Skeletal muscle satellite cell (primary cell): ENCODE data around the gene C10orf143.

Source experiments
- H3K27me3 ChIP-seq: 2 replicates; pipeline ENCODE4 v1.7.0; 2013; ENCODE audit warnings: low read length; ENCODE audit not compliant: control insufficient read depth, insufficient read depth
- H3K36me3 ChIP-seq: 2 replicates; pipeline ENCODE4 v1.7.0; 2013; ENCODE audit warnings: mild to moderate bottlenecking, control low read depth, low read length; ENCODE audit not compliant: insufficient read depth
- H3K4me1 ChIP-seq: 2 replicates; pipeline ENCODE4 v1.7.0; 2013; ENCODE audit warnings: low read length; ENCODE audit not compliant: control insufficient read depth, insufficient read depth
- H3K4me2 ChIP-seq: 2 replicates; pipeline ENCODE4 v1.7.0; 2013; ENCODE audit warnings: mild to moderate bottlenecking, low read length
- H3K4me3 ChIP-seq: 2 replicates; pipeline ENCODE4 v1.7.0; 2013; ENCODE audit warnings: low read length
- H3K9ac ChIP-seq: 2 replicates; pipeline ENCODE4 v1.7.0; 2013; ENCODE audit warnings: mild to moderate bottlenecking, low read depth, low read length, moderate library complexity
- H3K9me3 ChIP-seq: replicated peaks from 2 replicates; pipeline ENCODE4 v1.7.0; 2013; ENCODE audit warnings: mild to moderate bottlenecking, control low read depth, low read length

C10orf143 gene

DNA sequence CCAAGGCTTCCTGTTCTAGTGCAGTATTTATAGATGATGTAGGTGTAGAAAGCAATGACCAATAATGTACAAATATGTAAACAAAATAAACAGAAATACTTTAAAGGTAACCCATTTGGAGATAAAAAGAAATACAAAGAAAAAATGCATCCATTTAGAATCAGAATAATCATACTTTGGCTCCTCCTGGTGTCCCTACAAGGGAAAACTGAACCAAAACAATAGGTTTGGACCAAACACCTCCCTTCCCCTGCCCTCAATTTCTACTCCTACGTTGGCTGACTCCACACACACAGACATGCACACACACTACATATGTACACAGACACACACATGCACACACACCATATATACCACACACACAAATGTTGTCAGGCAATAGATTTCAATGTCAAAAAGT lies 36.0 kb downstream of the C10orf143 start:
- peaks cover 4% of the 10 kb centered on the region for H3K9me3 ChIP-seq
- H3K4me2 ChIP-seq = no peak overlapping the region
- H3K4me3 ChIP-seq = no peak overlapping the region
- H3K27me3 ChIP-seq = no peaks in the 10 kb centered on the region
- H3K4me1 ChIP-seq = no peaks in the 10 kb centered on the region
- H3K36me3 ChIP-seq = no peaks in the 10 kb centered on the region
- no peak overlapping the region for H3K9ac ChIP-seq

DNA sequence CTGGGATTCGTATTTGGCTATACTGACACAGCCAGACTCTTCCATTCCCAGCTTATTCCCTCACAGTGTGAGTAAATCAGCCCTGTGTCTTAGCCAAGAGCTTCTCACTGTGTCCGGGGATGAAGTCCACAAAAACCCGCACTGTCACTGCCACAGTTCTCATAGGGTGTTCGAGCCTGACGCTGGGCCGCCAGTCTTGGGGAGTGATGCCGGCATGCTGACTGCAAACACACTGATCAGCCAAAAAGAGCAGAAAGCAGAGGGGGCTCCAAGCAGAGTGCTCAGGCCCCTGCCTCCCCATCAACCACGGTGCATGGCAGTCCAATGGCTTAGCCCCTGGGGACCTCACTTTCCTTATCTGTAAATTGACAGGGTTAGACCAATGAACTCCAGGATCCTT lies 36.7 kb downstream of the C10orf143 start:
- H3K4me3 ChIP-seq = no peak overlapping the region
- no peak overlapping the region for H3K9ac ChIP-seq

GRCh38 chr10:130072247-130072646 lies 38.4 kb downstream of the C10orf143 start:
- Histone ChIP-seq H3K4me3 (no peak overlapping the region), H3K9me3 (peaks cover 4% of the 10 kb centered on the region), H3K36me3 (no peaks in the 10 kb centered on the region), H3K4me2 (no peak overlapping the region), H3K27me3 (no peaks in the 10 kb centered on the region), H3K9ac (no peak overlapping the region), H3K4me1 (no peaks in the 10 kb centered on the region)

More for the DNA sequence above, 36.7 kb downstream of the C10orf143 start:
- Histone ChIP-seq H3K36me3 (no peaks in the 10 kb centered on the region), H3K4me2 (no peak overlapping the region), H3K27me3 (no peaks in the 10 kb centered on the region), H3K4me1 (no peaks in the 10 kb centered on the region), H3K9me3 (peaks cover 4% of the 10 kb centered on the region)

GRCh38 chr10:130067893-130068292 lies 42.7 kb downstream of the C10orf143 start:
- H3K4me1 ChIP-seq = no peaks in the 10 kb centered on the region
- no peak overlapping the region for H3K4me2 ChIP-seq
- H3K4me3 ChIP-seq = no peak overlapping the region
- H3K36me3 ChIP-seq = no peaks in the 10 kb centered on the region
- H3K27me3 ChIP-seq = no peaks in the 10 kb centered on the region
- no peak overlapping the region for H3K9ac ChIP-seq
- peaks cover 4% of the 10 kb centered on the region for H3K9me3 ChIP-seq

DNA sequence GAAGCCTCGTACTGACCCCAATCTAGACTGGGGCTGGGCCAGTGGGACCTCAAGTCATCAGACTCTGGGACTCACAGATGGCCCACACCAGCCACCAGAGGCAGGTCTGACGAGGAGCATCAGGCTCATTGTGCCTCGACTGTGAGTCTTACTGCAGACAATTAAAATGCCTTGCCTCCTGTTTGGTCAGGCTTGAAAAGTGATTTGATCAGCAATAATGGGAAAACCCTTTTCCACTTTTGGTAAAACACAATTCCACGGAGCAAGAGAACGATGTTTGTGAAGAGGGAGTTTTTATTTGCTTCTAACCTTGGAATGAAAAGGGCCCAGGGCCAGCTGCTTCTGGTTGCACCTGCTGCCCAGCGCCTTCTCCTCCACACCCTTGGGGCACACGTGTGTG lies 43.9 kb downstream of the C10orf143 start:
- H3K4me1 ChIP-seq = no peaks in the 10 kb centered on the region

DNA sequence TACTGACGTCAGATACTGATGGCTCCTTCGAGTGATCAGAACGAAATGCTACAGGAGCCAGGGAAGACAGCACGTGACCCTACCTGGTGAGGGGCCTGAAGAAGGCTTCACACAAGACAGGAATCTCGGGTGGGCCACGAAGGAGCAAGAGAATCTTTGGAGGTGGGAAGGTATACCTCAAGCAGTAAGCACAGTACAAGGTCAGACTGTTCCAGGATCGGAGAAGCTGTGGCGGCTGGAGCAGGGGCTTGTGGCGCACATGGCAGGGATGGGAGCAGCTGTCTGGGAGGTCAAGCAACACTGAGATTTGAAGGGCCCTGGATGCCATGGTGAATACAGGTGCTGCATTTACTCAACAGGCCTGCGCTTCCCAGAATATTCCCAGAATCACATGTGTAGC lies 45.4 kb downstream of the C10orf143 start:
- H3K9ac ChIP-seq = no peak overlapping the region
- no peak overlapping the region for H3K4me3 ChIP-seq
- H3K9me3 ChIP-seq = no peaks in the 10 kb centered on the region
- H3K4me2 ChIP-seq = no peak overlapping the region
- no peaks in the 10 kb centered on the region for H3K27me3 ChIP-seq
- H3K4me1 ChIP-seq = no peaks in the 10 kb centered on the region
- H3K36me3 ChIP-seq = no peaks in the 10 kb centered on the region

More for the DNA sequence above, 43.9 kb downstream of the C10orf143 start:
- Histone ChIP-seq H3K27me3 (no peaks in the 10 kb centered on the region), H3K4me3 (no peak overlapping the region), H3K9me3 (no peaks in the 10 kb centered on the region), H3K4me2 (no peak overlapping the region), H3K36me3 (no peaks in the 10 kb centered on the region), H3K9ac (no peak overlapping the region)

- Histone ChIP-seq H3K4me2 (no peak overlapping the region), H3K4me1 (no peaks in the 10 kb centered on the region), H3K4me3 (no peak overlapping the region), H3K9me3 (no peaks in the 10 kb centered on the region), H3K9ac (no peak overlapping the region), H3K27me3 (no peaks in the 10 kb centered on the region), H3K36me3 (no peaks in the 10 kb centered on the region)
Measured at GRCh38 chr10:130064783-130065182, 45.8 kb downstream of the C10orf143 start.

DNA sequence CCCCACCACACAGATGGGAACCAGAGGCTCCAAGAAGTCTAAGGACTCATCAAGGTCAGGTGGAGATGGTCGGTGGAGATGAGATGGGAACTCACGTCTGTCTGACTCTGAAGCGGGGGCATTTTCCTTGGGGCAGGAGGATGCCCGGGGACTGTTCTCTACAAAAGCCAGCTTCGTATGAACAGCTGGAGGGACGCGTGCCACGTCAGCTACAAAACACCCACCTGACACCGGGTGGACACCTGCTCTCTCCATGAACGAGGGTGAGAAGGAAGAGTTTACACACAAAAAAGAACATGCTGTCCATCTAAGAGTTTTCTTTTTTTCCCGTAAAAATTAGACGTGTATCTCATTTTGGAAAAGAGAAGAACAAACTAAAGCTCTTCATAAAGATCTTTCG lies 47.7 kb downstream of the C10orf143 start:
- no peak overlapping the region for H3K4me3 ChIP-seq

DNA sequence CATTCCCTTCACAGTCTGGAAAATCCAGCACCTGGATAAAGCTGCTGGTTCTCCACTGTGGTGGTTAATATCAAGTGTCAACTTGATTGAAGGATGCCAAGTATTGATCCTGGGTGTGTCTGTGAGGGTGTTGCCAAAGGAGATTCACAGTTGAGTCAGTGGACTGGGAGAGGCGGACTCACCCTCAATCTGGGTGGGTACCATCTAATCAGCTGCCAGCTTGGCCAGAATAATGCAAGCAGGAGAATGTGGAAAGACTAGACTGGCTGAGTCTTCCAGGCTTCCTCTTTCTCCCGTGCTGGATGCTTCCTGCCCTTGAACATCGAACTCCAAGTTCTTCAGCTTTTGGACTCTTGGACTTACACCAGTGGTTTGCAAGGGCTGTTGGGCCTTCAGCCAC lies 48.4 kb downstream of the C10orf143 start:
- Histone ChIP-seq H3K4me2 (no peak overlapping the region), H3K4me1 (no peaks in the 10 kb centered on the region), H3K9ac (no peak overlapping the region), H3K9me3 (no peaks in the 10 kb centered on the region), H3K4me3 (no peak overlapping the region), H3K36me3 (no peaks in the 10 kb centered on the region), H3K27me3 (no peaks in the 10 kb centered on the region)

More for the DNA sequence above, 47.7 kb downstream of the C10orf143 start:
- Histone ChIP-seq H3K27me3 (no peaks in the 10 kb centered on the region), H3K9ac (no peak overlapping the region), H3K4me2 (no peak overlapping the region), H3K4me1 (no peaks in the 10 kb centered on the region), H3K9me3 (no peaks in the 10 kb centered on the region), H3K36me3 (no peaks in the 10 kb centered on the region)

GRCh38 chr10:130061760-130062159 lies 48.9 kb downstream of the C10orf143 start:
- no peaks in the 10 kb centered on the region for H3K27me3 ChIP-seq
- no peaks in the 10 kb centered on the region for H3K4me1 ChIP-seq
- H3K4me2 ChIP-seq = no peak overlapping the region
- no peaks in the 10 kb centered on the region for H3K9me3 ChIP-seq
- no peak overlapping the region for H3K4me3 ChIP-seq
- no peaks in the 10 kb centered on the region for H3K36me3 ChIP-seq
- H3K9ac ChIP-seq = no peak overlapping the region

DNA sequence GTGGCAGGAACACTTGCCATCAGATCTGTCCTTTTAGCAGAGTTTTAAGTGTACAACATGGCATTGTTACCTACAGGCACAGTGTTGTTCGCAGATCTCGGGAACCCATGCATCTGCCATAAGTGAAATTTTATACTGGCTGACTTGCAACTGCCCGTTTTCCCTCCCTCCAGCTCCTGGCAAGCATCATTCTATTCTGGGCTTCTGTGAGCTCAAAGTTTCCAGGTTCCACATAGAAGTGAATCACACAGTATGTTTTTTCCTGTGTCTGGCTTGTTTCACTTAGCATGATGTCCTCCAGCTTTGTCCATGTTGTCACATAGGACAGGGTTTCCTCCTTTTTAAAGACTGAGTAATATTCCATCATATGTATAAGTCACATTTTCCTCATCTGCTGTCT lies 56.6 kb downstream of the C10orf143 start:
- Histone ChIP-seq H3K36me3 (no peaks in the 10 kb centered on the region), H3K9ac (no peak overlapping the region), H3K4me2 (no peak overlapping the region), H3K4me3 (no peak overlapping the region), H3K9me3 (no peaks in the 10 kb centered on the region), H3K27me3 (no peaks in the 10 kb centered on the region), H3K4me1 (no peaks in the 10 kb centered on the region)

DNA sequence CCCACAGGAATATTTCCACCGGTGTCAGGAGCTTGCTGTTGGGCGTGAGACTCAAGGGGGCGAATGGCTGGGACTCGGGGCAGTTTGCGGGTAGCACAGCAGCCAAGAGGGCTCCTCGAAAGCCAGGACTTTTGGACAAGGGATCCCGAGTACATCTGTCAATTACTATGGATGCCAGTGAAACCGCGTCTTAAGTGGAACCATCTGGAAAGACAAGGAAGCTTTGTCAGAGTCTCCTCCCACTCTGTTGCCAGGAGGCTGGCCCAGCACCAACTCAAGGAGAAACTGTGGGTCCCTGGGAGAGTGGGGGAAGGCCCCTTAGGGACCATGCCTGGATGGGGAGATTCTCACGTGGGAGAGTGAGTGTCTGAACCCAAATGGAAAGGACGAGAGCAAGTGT lies 57.1 kb downstream of the C10orf143 start:
- no peak overlapping the region for H3K4me3 ChIP-seq
- H3K9me3 ChIP-seq = no peaks in the 10 kb centered on the region
- H3K9ac ChIP-seq = no peak overlapping the region
- no peaks in the 10 kb centered on the region for H3K36me3 ChIP-seq
- no peaks in the 10 kb centered on the region for H3K4me1 ChIP-seq
- no peaks in the 10 kb centered on the region for H3K27me3 ChIP-seq
- H3K4me2 ChIP-seq = no peak overlapping the region
